K562 (cell line): ENCODE measurements around the gene HMCES. TPM values are rescaled to one million over a fixed set of nuclear protein-coding genes. Genes with fewer than 3 reads are reported as not detected.

Experiments used
- ATAC-seq: fragments of 200-7000 bp; cut with Tn5 transposase; 3 replicates; pipeline ENCODE4 v1.9.1; 2020; ENCODE audit warnings: moderate library complexity
- BruUV-seq: library from RNA; stranded (reverse); fragments of 400-500 nt; replicated peaks from 2 replicates; lab custom pipeline; 2021; lab: Mats Ljungman, UMichigan
- CTCF ChIA-PET: fragments of 300-600 bp; formaldehyde crosslinking; extraction: SDS; loops from one replicate; lab custom pipeline; 2021; ENCODE audit warnings: low intra/inter-chr PET ratio; lab: Yijun Ruan, JAX
- POLR2A ChIA-PET: fragments of 300-600, 350-650 bp; sonication (Branson Sonifier 250); formaldehyde crosslinking; extraction: SDS; loops from one replicate; lab custom pipeline; 2021; ENCODE audit warnings: antibody characterized with exemption, inconsistent platforms; lab: Yijun Ruan, JAX
- DNase-seq, 4 experiments: peaks; one replicate each; pipeline versions ENCODE4 v3.0.0 to v3.0.0-alpha.2; 2011 to 2018; ENCODE audit warnings: low spot score in 3 of 4, mixed read lengths in 3 of 4; ENCODE audit errors: extremely low read depth in 1 of 4
- FAIRE-seq: peaks from 2 replicates; lab custom pipeline; 2011; peaks lifted over from hg19 to GRCh38; lab: Jason Lieb, UNC
- H2AFZ ChIP-seq: 2 replicates; pipeline ENCODE4 v1.6.0; 2011; ENCODE audit warnings: low read depth, low read length, control low read depth, inconsistent platforms
- H3K27ac ChIP-seq: fragments of 200-600 bp; 3 replicates; pipeline ENCODE4 v1.8.0; 2011; ENCODE audit warnings: low read depth, mild to moderate bottlenecking, control low read depth, inconsistent platforms, low read length, moderate library complexity, mixed read lengths; ENCODE audit errors: extremely low read depth
- H3K27me3 ChIP-seq, 2 experiments: fragments of 300-600 bp in 1 of 2; 2 replicates in 1 of 2; 3 replicates in 1 of 2; pipeline versions ENCODE4 v1.6.0 to v1.8.0; 2011; ENCODE audit warnings: inconsistent platforms in 2 of 2, low read length in 2 of 2, mild to moderate bottlenecking in 1 of 2, mixed read lengths in 1 of 2, moderate library complexity in 1 of 2; ENCODE audit not compliant: control insufficient read depth in 2 of 2, insufficient read depth in 2 of 2
- H3K36me3 ChIP-seq: fragments of 300-600 bp; 3 replicates; pipeline ENCODE4 v1.8.0; 2011; ENCODE audit warnings: mild to moderate bottlenecking, low read length, inconsistent platforms; ENCODE audit not compliant: control insufficient read depth, insufficient read depth
- H3K4me1 ChIP-seq, 2 experiments: fragments of 200-600 bp in 1 of 2; replicated peaks in 1 of 2; 2 replicates in 1 of 2; 3 replicates in 1 of 2; pipeline versions ENCODE4 v1.5.1 to v1.8.0; 2011; ENCODE audit warnings: inconsistent platforms in 2 of 2, low read length in 2 of 2, mild to moderate bottlenecking in 1 of 2, mixed read lengths in 1 of 2, moderate library complexity in 1 of 2; ENCODE audit not compliant: control insufficient read depth in 2 of 2, insufficient read depth in 2 of 2
- H3K4me2 ChIP-seq: 2 replicates; pipeline ENCODE4 v1.6.1; 2011; ENCODE audit warnings: low read length, control low read depth, inconsistent platforms, mixed read lengths; ENCODE audit not compliant: insufficient read depth
- H3K4me3 ChIP-seq: fragments of 200-600 bp; sonication (generic), shearing (Covaris generic); 2 replicates; pipeline ENCODE4 v1.5.1; 2016; ENCODE audit warnings: control low read depth, inconsistent platforms
- H3K79me2 ChIP-seq: fragments of 200-600 bp; 3 replicates; pipeline ENCODE4 v1.8.0; 2011; ENCODE audit warnings: low read length, inconsistent platforms; ENCODE audit not compliant: control insufficient read depth, insufficient read depth
- H3K9ac ChIP-seq, 2 experiments: 2 replicates each; pipeline versions ENCODE4 v1.6.0 to v1.6.1; 2011; ENCODE audit warnings: low read depth in 2 of 2, low read length in 2 of 2, control low read depth in 1 of 2, inconsistent platforms in 1 of 2, mild to moderate bottlenecking in 1 of 2, mixed read lengths in 1 of 2; ENCODE audit not compliant: insufficient read depth in 1 of 2
- H3K9me1 ChIP-seq: one replicate; pipeline ENCODE4 v1.6.0; 2011; ENCODE audit warnings: inconsistent platforms, mild to moderate bottlenecking, low read length, moderate library complexity; ENCODE audit not compliant: control insufficient read depth, insufficient read depth
- H3K9me3 ChIP-seq: replicated peaks from 2 replicates; pipeline ENCODE4 v1.5.1; 2011; ENCODE audit warnings: low read depth, low read length, inconsistent platforms; ENCODE audit not compliant: control insufficient read depth, insufficient read depth
- H4K20me1 ChIP-seq: replicated peaks from 2 replicates; pipeline ENCODE4 v1.6.1; 2011; ENCODE audit warnings: low read length, inconsistent platforms, mixed read lengths; ENCODE audit not compliant: control insufficient read depth, insufficient read depth
- ARID4B ChIP-seq: sonication (generic); formaldehyde crosslinking; IDR thresholded peaks from 2 replicates; pipeline ENCODE4 v1.8.0; 2022; ENCODE audit warnings: mild to moderate bottlenecking, missing genetic modification reagents
- GABPB1 ChIP-seq: sonication (generic); formaldehyde crosslinking; IDR thresholded peaks from 2 replicates; pipeline ENCODE4 v1.8.0; 2022; ENCODE audit warnings: mild to moderate bottlenecking, missing genetic modification reagents
- GATAD2A ChIP-seq: fragments of 450-650 bp; IDR thresholded peaks from 2 replicates; pipeline ENCODE4 v1.6.1; 2017
- JUND ChIP-seq, 2 experiments: IDR thresholded peaks; 2 replicates in 1 of 2; 3 replicates in 1 of 2; pipeline ENCODE4 v1.6.1; 2011; ENCODE audit warnings: borderline replicate concordance in 2 of 2, low read depth in 2 of 2, low read length in 2 of 2, improper control_type of control experiment in 1 of 2, missing biosample characterization in 1 of 2, missing genetic modification characterization in 1 of 2, missing genetic modification reagents in 1 of 2
- KDM5B ChIP-seq: fragments of 200-600 bp; sonication (generic); IDR thresholded peaks from 2 replicates; pipeline ENCODE4 v1.6.1; 2012; ENCODE audit warnings: low read depth, mild to moderate bottlenecking, moderate library complexity, low read length, control low read depth, inconsistent platforms; ENCODE audit not compliant: insufficient replicate concordance
- RAD21 ChIP-seq, 2 experiments: fragments of 250-450 bp in 1 of 2; fragments of 450-650 bp in 1 of 2; sonication (Bioruptor Pico) in 1 of 2; formaldehyde crosslinking in 1 of 2; IDR thresholded peaks in 1 of 2; conservative IDR thresholded peaks in 1 of 2; 2 replicates each; pipeline versions ENCODE4 v1.4.0 to v1.8.0; 2020 to 2022; ENCODE audit warnings: mild to moderate bottlenecking in 2 of 2, moderate library complexity in 1 of 2
- RBFOX2 ChIP-seq: fragments of 200-400 bp; formaldehyde crosslinking; IDR thresholded peaks from 2 replicates; pipeline ENCODE4 v1.6.1; 2017; ENCODE audit warnings: low read depth, mild to moderate bottlenecking, low read length, moderate library complexity
- SNRNP70 ChIP-seq: fragments of 200-400 bp; formaldehyde crosslinking; optimal IDR thresholded peaks from 2 replicates; pipeline ENCODE3; 2017; ENCODE audit warnings: low read depth, low read length
- TEAD1 ChIP-seq, 2 experiments: fragments of 450-650 bp in 1 of 2; sonication (generic) in 1 of 2; formaldehyde crosslinking; IDR thresholded peaks; 2 replicates each; pipeline versions ENCODE4 v1.4.0 to v1.8.0; 2020 to 2022; ENCODE audit warnings: mild to moderate bottlenecking in 2 of 2, missing genetic modification reagents in 1 of 2
- TSC22D4 ChIP-seq: fragments of 450-650 bp; IDR thresholded peaks from 2 replicates; pipeline ENCODE4 v1.6.1; 2016; ENCODE audit warnings: missing genetic modification characterization, missing biosample characterization, control low read depth
- XRCC5 ChIP-seq: fragments of 200-400 bp; formaldehyde crosslinking; IDR thresholded peaks from 2 replicates; pipeline ENCODE4 v1.6.1; 2017; ENCODE audit warnings: low read depth, mild to moderate bottlenecking, low read length
- ZFP1 ChIP-seq: fragments of 450-650 bp; formaldehyde crosslinking; IDR thresholded peaks from 2 replicates; pipeline ENCODE4 v1.4.0; 2020; ENCODE audit warnings: mild to moderate bottlenecking, mixed read lengths
- ZNF785 ChIP-seq: fragments of 250-450 bp; sonication (Bioruptor Pico); IDR thresholded peaks from 2 replicates; pipeline ENCODE4 v1.4.0; 2020; ENCODE audit warnings: mild to moderate bottlenecking
- in situ Hi-C: fragments of 300-500 bp; cut with MboI; formaldehyde crosslinking; loops from 4 replicates; pipeline ENCODE4 v1.15.0; 2018; ENCODE audit warnings: inconsistent platforms, mixed read lengths
- intact Hi-C: fragments of 100-400 bp; cut with micrococcal nuclease; formaldehyde crosslinking; loops from 2 replicates; pipeline ENCODE4 v1.14.2; 2022
- polyA plus RNA-seq, 8 experiments: library from polyadenylated mRNA; depleted of rRNA in 4 of 8; stranded (reverse) in 5 of 8; unstranded in 3 of 8; fragments of >200 nt; fragmentation: Nextera tagmentation in 2 of 8; fragmentation: Illumina TruSeq in 1 of 8; extraction: Ambion mirVana in 2 of 8; extraction: Trizol in 1 of 8; gene quantifications; 2 replicates each; pipeline versions ENCODE4 v1.2.1 to v1.2.3, GENCODE V29; 2011 to 2014; ENCODE audit warnings: inconsistent platforms in 1 of 8, missing spikeins in 1 of 8
- total RNA-seq, 7 experiments: library from RNA; depleted of rRNA in 6 of 7; stranded (reverse); fragments of >200 nt in 6 of 7; fragmentation: Illumina TruSeq in 2 of 7; extraction: Trizol in 2 of 7; gene quantifications; 2 replicates each; pipeline versions ENCODE4 v1.2.1 to v1.2.3, GENCODE V29; 2011 to 2021; ENCODE audit warnings: low replicate concordance in 1 of 7
- TF ChIP-seq, protein P1 (sequence below): fragments of 200-400 bp; formaldehyde crosslinking; IDR thresholded peaks from 2 replicates; pipeline ENCODE4 v1.6.1; 2017; ENCODE audit warnings: mild to moderate bottlenecking, low read depth, low read length, moderate library complexity

The HMCES gene
- total and polyA plus RNA-seq, 9 of the 15 experiments (the other 6 are each of a cell fraction or from before 2014, with no cell fraction given), result 18.8 to 45.3 (median 24.8) TPM

GRCh38 chr3:129313415-129313664, 34.7 kb downstream of the HMCES start:
- intact Hi-C loops (no loop called here), in situ Hi-C loops (no loop called here)
- Histone ChIP-seq H3K4me2 (no peak overlapping the region), H3K9ac (peak overlapping the region in 1 of 2 experiments; percentile 100; a peak in 2 of 4 replicates), H3K27me3 (no peaks in the 10 kb centered on the region), H3K9me1 (no peaks in the 10 kb centered on the region), H2AFZ (no peak overlapping the region), H4K20me1 (peaks cover 5% of the 10 kb centered on the region; the same call in 1 of the 2 replicates), H3K4me3 (no peak overlapping the region), H3K4me1 (peaks cover 18 to 35% of the 10 kb centered on the region in 2 experiments; a peak in 4 of 5 replicates), H3K36me3 (no peaks in the 10 kb centered on the region), H3K27ac (0 out of 3 replicates have a peak overlapping the region, but pooled peaks have one; percentile 22), H3K79me2 (peaks cover 17% of the 10 kb centered on the region), H3K9me3 (no peaks in the 10 kb centered on the region)
- FAIRE-seq (no peak), DNase-seq (no peak), ATAC-seq (no peak)
- CTCF ChIA-PET, result no interaction called here
- no TSS peak for BruUV-seq
- POLR2A ChIA-PET, result interaction anchor here (0.7 to 2.3 kb wide), 3 partner anchors 8 to 207 kb away, joined by 3 to 10 read pairs (median 4); no protein-coding TSS in a partner anchor
- TF ChIP-seq, protein P1, sequence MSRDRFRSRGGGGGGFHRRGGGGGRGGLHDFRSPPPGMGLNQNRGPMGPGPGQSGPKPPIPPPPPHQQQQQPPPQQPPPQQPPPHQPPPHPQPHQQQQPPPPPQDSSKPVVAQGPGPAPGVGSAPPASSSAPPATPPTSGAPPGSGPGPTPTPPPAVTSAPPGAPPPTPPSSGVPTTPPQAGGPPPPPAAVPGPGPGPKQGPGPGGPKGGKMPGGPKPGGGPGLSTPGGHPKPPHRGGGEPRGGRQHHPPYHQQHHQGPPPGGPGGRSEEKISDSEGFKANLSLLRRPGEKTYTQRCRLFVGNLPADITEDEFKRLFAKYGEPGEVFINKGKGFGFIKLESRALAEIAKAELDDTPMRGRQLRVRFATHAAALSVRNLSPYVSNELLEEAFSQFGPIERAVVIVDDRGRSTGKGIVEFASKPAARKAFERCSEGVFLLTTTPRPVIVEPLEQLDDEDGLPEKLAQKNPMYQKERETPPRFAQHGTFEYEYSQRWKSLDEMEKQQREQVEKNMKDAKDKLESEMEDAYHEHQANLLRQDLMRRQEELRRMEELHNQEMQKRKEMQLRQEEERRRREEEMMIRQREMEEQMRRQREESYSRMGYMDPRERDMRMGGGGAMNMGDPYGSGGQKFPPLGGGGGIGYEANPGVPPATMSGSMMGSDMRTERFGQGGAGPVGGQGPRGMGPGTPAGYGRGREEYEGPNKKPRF, result no peak
- no peak for TF ChIP-seq TSC22D4 (tag)
- TF ChIP-seq GABPB1 (CRISPR knock-in tag), result no peak
- TF ChIP-seq JUND (IDR thresholded peaks at IDR 0.05; ENCODE audit: borderline replicate concordance, low read depth, low read length), result no peak
- TF ChIP-seq JUND (tag; IDR thresholded peaks at IDR 0.05; ENCODE audit: borderline replicate concordance, low read depth, low read length), result no peak
- no peak for TF ChIP-seq GATAD2A
- no peak for TF ChIP-seq XRCC5
- no peak for TF ChIP-seq SNRNP70
- TF ChIP-seq ARID4B (CRISPR knock-in tag), result no peak
- no peak for TF ChIP-seq RAD21 (CRISPR knock-in tag; conservative IDR thresholded peaks at IDR 0.05 in 1 of 2, IDR thresholded peaks at IDR 0.05 in 1 of 2)
- TF ChIP-seq ZFP1 (CRISPR knock-in tag), result no peak
- TF ChIP-seq ZNF785 (CRISPR knock-in tag), result no peak
- no peak for TF ChIP-seq TEAD1 (CRISPR knock-in tag; IDR thresholded peaks at IDR 0.05)
- TF ChIP-seq KDM5B, result peak; percentile 18
- TF ChIP-seq RBFOX2, result peak; percentile 51
